HepG2 (cell line): ENCODE data around the gene MBIP. TPM values are rescaled to one million over a fixed set of nuclear protein-coding genes. Genes with fewer than 3 reads are reported as not detected.
A peak's percentile ranks its signal among the peaks of the same experiment; 100 is the strongest.

Source experiments
- ATF3 ChIP-seq: sonication (generic); formaldehyde crosslinking; IDR thresholded peaks from 2 replicates; pipeline ENCODE4 v1.4.0; 2020; ENCODE audit warnings: missing genetic modification reagents
- ATF4 ChIP-seq, 2 experiments: fragments of 450-650 bp in 1 of 2; sonication (generic) in 1 of 2; formaldehyde crosslinking; IDR thresholded peaks; 2 replicates each; pipeline versions ENCODE4 v1.5.0 to v1.8.0; 2020 to 2022; ENCODE audit warnings: mild to moderate bottlenecking in 1 of 2, missing genetic modification reagents in 1 of 2
- E2F2 ChIP-seq: sonication (generic); formaldehyde crosslinking; IDR thresholded peaks from 2 replicates; pipeline ENCODE4 v1.4.0; 2020; ENCODE audit warnings: missing genetic modification reagents, borderline replicate concordance
- FOXK2 ChIP-seq: fragments of 450-650 bp; IDR thresholded peaks from 2 replicates; pipeline ENCODE4 v1.6.1; 2016
- GMEB1 ChIP-seq: sonication (generic); formaldehyde crosslinking; IDR thresholded peaks from 2 replicates; pipeline ENCODE4 v1.5.1; 2020; ENCODE audit warnings: missing genetic modification reagents, mild to moderate bottlenecking, borderline replicate concordance
- GPN1 ChIP-seq: sonication (generic); formaldehyde crosslinking; IDR thresholded peaks from 2 replicates; pipeline ENCODE4 v1.5.1; 2020; ENCODE audit warnings: missing genetic modification reagents, borderline replicate concordance
- HNF4A ChIP-seq: sonication (generic); formaldehyde crosslinking; IDR thresholded peaks from 2 replicates; pipeline ENCODE4 v1.4.0; 2020; ENCODE audit warnings: missing genetic modification reagents
- MAFG ChIP-seq: sonication (generic); formaldehyde crosslinking; IDR thresholded peaks from 2 replicates; pipeline ENCODE4 v1.5.1; 2020; ENCODE audit warnings: mild to moderate bottlenecking, missing genetic modification reagents
- NFYB ChIP-seq: sonication (generic); formaldehyde crosslinking; IDR thresholded peaks from 2 replicates; pipeline ENCODE4 v1.4.0; 2020; ENCODE audit warnings: missing genetic modification reagents
- PHF5A ChIP-seq: IDR thresholded peaks from one replicate; pipeline ENCODE4 v1.6.1; 2018; ENCODE audit warnings: low read depth, missing genetic modification reagents; ENCODE audit not compliant: unreplicated experiment
- SMC3 ChIP-seq: IDR thresholded peaks from 2 replicates; pipeline ENCODE4 v1.6.1; 2011; ENCODE audit warnings: low read length, improper control_type of control experiment
- ZNF331 ChIP-seq: sonication (generic); formaldehyde crosslinking; IDR thresholded peaks from 2 replicates; pipeline ENCODE4 v1.4.0; 2020; ENCODE audit warnings: missing genetic modification reagents
- ZNF446 ChIP-seq: sonication (generic); formaldehyde crosslinking; IDR thresholded peaks from 2 replicates; pipeline ENCODE4 v1.5.0; 2020; ENCODE audit warnings: mild to moderate bottlenecking, missing genetic modification reagents
- ZNF577 ChIP-seq: sonication (generic); formaldehyde crosslinking; IDR thresholded peaks from 2 replicates; pipeline ENCODE4 v1.4.0; 2020; ENCODE audit warnings: mild to moderate bottlenecking, low read depth, missing genetic modification reagents, borderline replicate concordance
- ZNF589 ChIP-seq: sonication (generic); formaldehyde crosslinking; conservative IDR thresholded peaks from 2 replicates; pipeline ENCODE4 v1.8.0; 2022; ENCODE audit warnings: mild to moderate bottlenecking, moderate library complexity, missing genetic modification reagents
- ZNF724P ChIP-seq: sonication (generic); formaldehyde crosslinking; IDR thresholded peaks from 2 replicates; pipeline ENCODE4 v1.8.0; 2022; ENCODE audit warnings: missing genetic modification reagents, borderline replicate concordance
- ZNF770 ChIP-seq: sonication (generic); formaldehyde crosslinking; IDR thresholded peaks from 2 replicates; pipeline ENCODE4 v1.5.0; 2020; ENCODE audit warnings: mild to moderate bottlenecking, missing genetic modification reagents
- ZNF777 ChIP-seq: sonication (generic); formaldehyde crosslinking; IDR thresholded peaks from 2 replicates; pipeline ENCODE4 v1.4.0; 2020; ENCODE audit warnings: missing genetic modification reagents
- ZNF784 ChIP-seq: sonication (generic); formaldehyde crosslinking; IDR thresholded peaks from 2 replicates; pipeline ENCODE4 v1.5.1; 2020; ENCODE audit warnings: missing genetic modification reagents, mild to moderate bottlenecking, borderline replicate concordance
- ZSCAN5A ChIP-seq: sonication (generic); formaldehyde crosslinking; IDR thresholded peaks from 2 replicates; pipeline ENCODE4 v1.8.0; 2022; ENCODE audit warnings: mild to moderate bottlenecking, missing genetic modification reagents, borderline replicate concordance
- polyA plus RNA-seq, 8 experiments: library from polyadenylated mRNA; depleted of rRNA in 3 of 8; stranded (reverse) in 7 of 8; unstranded in 1 of 8; fragments of >200 nt; fragmentation: Illumina TruSeq in 4 of 8; extraction: Trizol in 4 of 8; gene quantifications; 2 replicates each; pipeline versions ENCODE4 v1.2.1 to v1.2.3, GENCODE V29; 2011 to 2016; ENCODE audit warnings: low read depth in 4 of 8, missing spikeins in 1 of 8, mixed read lengths in 1 of 8; ENCODE audit not compliant: insufficient read depth in 1 of 8
- total RNA-seq, 5 experiments: library from RNA; depleted of rRNA; stranded (reverse); fragments of >200 nt; fragmentation: Illumina TruSeq; extraction: Trizol; gene quantifications; 2 replicates each; pipeline ENCODE4 v1.2.3, GENCODE V29; 2016; ENCODE audit warnings: low read depth in 1 of 5

MBIP gene
- total and polyA plus RNA-seq, 2 of the 13 experiments (the other 11 are each of a cell fraction or from before 2014, with no cell fraction given) = 48.1 to 48.6 TPM

- peak; percentile 86; the same call in 1 of the 2 replicates for TF ChIP-seq ZNF446 (CRISPR knock-in tag)
- TF ChIP-seq NFYB (CRISPR knock-in tag) = peak; percentile 95
- peak; percentile 97; the same call in 1 of the 2 replicates for TF ChIP-seq ZSCAN5A
- TF ChIP-seq PHF5A (CRISPR knock-in tag) = no peak
- TF ChIP-seq E2F2 (CRISPR knock-in tag) = no peak
- no peak; the same call in none of the 2 replicates for TF ChIP-seq ATF3 (CRISPR knock-in tag)
- TF ChIP-seq HNF4A (CRISPR knock-in tag) = 0 out of 2 replicates have a peak, but pooled peaks have one; percentile 7
- no peak for TF ChIP-seq MAFG
- 0 out of 2 replicates have a peak, but pooled peaks have one; percentile 33 for TF ChIP-seq ZNF777
- TF ChIP-seq FOXK2 = no peak
- peak; percentile 97 for TF ChIP-seq ZNF724P (CRISPR knock-in tag)
- peak; percentile 84; the same call in 1 of the 2 replicates for TF ChIP-seq ZNF331
- TF ChIP-seq GPN1 (CRISPR knock-in tag) = no peak
- TF ChIP-seq ZNF784 (CRISPR knock-in tag) = no peak; the same call in 1 of the 2 replicates
- peak in 1 of 2 experiments; percentile 88; a peak in 2 of 4 replicates for TF ChIP-seq ATF4 (CRISPR knock-in tag; IDR thresholded peaks at IDR 0.05)
- no peak; the same call in 1 of the 2 replicates for TF ChIP-seq SMC3
- peak; percentile 96 for TF ChIP-seq ZNF589 (CRISPR knock-in tag)
- no peak for TF ChIP-seq ZNF577 (CRISPR knock-in tag)
- peak; percentile 75 for TF ChIP-seq GMEB1 (CRISPR knock-in tag)
- no peak; the same call in none of the 2 replicates for TF ChIP-seq ZNF770
Measured at GRCh38 chr14:36320200-36320896, at the start of gene MBIP (continued).
